Epidermal melanocyte (primary cell): ENCODE measurements around the gene PCMTD2.

Experiments
- DNase-seq: peaks from one replicate; pipeline ENCODE4 v3.0.0; 2011; ENCODE audit warnings: low spot score; ENCODE audit not compliant: insufficient read length

PCMTD2 gene

DNA sequence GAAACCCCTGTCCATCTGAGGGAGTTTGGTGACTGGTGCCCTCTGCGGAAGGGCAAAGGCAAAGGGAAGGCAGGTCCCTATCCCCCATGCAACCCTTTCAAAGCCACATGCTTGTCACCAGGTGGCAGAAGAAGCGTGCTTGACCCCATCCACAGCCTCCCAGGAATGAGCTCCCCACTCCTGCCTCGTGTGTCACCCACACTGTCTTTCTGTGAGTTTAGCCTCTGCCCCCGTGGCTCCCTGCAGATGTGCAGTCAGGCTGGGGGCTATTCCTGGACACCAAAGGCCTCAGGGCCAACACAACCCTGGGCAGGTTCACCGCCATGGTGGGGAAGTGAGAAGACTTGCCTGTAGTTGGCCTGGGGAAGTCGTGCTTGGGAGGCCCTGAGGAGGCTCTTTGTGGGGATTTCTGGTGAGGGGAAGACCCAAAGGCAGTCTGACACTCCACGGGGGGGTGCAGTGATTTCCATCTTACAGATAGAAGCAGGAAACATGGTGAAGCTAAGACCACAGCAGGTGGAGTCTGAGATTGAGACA, 16.6 kb upstream of the PCMTD2 start:
- DNase-seq: no peak

DNA sequence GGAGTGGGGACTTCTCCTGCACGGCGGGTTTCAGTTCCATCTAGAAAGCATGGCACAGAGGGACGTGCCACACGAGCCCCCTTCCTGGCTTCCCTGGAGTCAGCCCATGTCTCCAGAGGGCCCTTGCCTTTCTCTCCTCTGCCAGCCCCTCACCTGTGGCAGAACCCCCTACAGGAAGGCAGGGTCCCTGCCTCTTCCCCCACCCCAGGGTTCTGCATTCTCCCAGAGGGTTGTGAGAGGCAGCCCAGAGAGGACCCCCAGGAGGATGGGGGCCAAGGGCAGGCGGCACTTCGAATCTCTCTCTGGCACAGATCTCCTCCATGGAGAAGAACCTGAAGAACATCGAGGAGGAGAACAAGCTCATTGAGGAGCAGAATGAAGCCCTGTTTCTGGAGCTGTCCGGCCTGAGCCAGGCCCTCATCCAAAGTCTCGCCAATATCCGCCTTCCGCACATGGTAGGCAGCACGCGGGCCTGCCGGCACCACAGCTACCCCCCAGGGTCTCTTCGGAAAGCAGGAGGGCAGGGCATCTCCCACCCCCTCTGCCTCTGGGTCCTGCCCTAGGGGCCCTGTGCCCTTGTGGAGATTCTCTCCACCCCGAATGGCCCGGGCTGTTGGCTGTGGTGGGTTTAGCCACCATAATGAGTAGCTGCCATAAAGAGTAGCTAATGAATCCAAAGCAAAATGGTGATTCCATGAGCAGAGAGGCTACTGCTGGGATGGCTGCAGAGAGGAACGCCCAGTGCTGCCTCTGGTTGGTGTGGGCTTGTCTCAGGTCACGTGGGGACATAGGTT, 15.9 kb upstream of the PCMTD2 start:
- no peak for DNase-seq

DNA sequence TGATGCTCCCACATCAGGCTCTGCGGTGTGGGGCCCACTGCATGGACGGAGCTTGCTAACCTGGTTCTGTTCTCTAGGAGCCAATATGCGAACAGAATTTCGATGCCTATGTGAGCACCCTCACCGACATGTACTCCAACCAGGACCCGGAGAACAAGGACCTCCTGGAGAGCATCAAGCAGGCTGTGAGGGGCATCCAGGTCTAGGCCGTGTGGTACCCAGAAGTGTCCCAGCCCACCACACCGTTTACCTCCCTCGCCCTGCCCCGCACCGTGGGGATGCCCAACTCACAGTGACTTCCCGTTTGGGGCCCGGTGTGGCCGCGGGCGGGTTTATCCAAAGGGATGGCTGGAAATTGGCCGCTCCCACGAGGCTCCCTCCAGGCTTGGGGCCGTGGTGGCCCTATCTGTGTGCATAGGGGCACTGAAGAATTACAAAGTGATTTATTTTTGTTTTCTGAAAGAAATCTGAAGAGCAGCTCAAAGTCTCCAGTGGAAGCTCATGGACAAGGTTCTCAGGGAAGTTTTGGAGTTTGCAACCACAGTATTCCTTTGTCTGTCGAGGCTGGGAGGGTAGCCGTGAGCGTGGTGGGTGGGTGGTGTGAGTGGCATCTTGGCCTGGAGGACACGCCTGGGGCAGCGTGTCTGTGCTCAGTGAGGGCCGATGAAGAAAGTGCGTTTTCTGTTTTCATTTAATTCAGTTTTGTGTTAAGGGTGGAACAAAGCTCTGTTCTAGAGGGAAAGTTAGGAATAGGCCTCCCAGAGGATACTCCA, 15.1 kb upstream of the PCMTD2 start:
- no peak for DNase-seq

DNA sequence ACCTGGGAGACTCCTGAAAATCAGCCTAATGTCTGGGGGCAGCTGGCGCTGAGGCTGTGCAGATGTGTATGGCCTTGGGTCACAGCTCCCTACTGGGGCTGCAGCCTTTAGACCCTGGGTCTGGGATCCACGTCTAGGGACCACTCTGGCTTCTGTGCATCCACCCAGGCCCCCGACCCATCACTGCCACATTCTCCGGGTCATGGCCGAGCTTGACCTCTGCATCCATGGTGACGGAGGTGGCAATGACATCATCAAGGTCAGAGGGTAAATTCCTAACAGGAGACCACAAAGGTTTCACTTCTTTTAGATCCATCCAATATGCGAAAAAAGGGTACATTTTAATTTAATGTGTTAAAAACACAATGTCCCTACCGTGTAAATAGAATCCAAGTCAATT, 14.5 kb upstream of the PCMTD2 start:
- DNase-seq: no peak

GRCh38 chr20:64242003-64242796, 13.3 kb upstream of the PCMTD2 start:
- DNase-seq: no peak

DNA sequence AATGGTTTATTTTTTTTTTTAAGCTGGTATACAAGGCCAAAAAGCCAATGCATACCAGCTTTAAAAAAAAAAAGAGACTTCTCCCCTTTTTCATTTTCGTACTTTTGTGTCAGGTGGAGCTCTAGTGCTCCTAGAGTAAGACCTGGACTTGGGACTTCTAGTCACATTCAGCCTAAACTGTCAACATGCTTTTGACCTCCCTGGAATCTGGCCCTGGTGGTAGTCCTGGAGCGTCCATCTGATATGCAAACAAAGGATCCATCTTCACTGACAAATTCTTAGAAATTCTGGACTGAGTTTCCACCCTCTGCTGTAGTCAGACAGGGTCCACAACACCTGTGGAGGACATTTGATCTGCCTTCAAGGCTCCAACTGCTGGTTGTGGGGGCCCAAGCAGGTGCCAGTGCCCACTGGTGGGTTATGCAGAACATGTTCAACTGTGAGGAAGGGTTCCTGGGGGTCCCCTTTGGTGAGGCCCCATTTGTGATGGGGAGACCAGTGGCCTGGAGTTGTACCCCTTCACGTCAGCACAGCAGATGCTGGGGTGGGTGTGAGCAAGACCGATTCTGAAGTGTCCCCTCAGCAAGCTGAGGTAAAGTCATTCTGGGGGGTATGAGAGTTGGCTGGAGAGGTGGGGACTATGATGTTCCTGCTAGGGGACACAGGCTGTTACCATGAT, 12.6 kb upstream of the PCMTD2 start:
- DNase-seq: no peak

- no peak for DNase-seq
Observed at GRCh38 chr20:64244281-64244805, 11.2 kb upstream of the PCMTD2 start.

DNA sequence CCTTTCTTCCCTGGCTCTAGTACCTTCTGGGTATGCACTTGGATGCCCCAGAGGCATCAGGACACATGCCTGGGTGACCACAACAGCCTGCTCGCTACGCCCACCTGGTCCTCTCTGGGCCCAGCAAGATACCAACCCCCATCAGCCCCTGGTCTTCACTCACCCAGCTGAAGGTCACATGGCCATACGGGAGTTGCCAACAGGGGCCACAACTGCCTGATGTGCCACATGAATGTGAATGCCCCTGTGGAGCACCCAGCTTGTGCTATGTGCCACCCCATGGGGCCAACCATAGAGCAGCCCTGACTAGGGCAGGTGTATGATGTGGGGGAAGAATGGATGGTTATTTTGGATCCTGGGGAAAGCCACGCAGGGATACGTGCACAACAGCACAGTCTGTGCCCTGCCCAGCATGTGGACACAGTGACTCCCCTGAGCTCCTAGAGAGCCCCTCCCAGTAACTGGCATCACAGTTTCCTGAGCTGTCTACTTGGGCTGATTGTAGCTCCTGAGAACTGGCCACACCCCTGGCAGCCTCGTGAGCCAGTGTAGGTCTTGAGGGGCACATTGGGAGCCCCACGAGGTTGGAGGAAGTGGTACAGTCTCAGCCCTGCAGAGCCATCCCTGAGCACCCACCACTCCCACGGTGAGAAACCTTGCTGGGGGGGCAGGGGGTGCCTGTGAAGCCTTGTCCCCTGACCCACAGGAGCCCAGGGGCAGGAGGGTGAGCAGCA, 10.5 kb upstream of the PCMTD2 start:
- DNase-seq: no peak

DNA sequence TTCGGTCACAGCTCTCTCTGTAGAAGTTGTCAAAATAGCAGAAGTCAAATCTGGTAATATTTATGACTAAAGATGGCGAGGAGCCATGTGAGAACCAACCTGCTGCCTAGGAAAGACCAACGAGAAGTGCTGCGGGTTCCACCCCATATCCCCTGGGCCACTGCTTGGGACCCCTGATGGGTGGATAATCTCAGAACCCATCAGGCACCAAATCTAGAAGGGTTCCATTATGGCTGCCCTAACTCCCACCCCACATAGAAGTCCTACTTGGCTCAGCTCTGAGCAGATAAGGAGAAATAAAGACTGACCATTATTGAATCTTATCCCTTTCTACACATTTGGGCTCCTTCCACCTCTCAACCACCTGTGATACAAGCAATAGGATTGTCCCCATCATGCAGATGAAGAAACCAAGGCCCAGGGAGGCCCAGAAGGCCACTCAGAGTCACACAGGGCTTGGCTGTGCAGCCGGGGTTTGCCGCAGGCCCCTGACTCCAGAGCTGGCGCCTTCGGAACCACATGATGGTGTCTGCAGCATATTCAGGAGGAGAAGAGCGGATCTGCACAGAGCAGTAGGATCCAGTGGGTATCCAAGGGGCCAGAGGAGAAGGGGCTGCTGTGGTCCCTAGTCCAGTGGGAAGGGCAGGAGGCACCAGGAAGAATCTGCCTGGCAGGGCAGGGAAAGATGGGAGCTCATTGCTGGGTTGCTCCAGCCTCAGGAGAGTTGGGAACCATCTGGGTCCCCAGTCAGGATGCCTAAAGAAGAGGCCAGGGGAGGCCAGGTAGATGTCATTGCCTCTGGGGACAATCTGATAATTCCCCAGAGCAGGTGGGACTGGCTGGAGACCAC, 9.6 kb upstream of the PCMTD2 start:
- no peak for DNase-seq

DNA sequence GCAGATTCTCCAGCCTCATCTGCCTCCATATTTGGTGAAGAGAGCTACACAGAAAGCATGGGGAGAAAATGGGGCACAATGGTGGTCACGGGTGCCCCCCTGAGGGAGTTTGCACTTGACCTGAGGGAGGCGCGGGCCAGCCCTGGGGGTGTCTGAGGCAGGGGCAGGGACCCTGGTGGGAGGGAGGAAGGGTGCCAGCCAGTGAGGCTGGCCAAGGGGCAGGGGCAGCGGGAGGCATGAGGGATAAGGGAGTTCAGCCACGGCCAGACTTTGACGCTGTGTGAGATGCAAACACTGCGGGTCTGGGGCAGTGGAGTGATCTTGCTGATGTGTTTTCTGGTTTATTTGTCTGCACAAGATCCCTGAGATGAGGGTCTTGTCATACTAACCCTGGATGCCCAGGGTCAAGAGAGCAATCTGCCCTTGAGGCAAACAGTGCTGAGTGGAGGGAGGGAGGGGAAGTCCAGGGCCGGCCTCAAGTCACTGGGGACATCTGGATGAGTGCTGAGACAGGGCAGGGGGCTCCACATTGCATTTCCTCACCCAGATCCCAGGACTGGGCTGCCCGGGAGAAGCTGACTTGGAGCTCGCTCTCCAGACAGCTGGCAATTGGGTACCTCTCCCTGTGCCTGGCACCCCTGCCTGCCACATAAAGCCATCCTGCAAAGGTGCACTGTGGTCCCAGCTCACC, 8.8 kb upstream of the PCMTD2 start:
- DNase-seq: no peak

DNA sequence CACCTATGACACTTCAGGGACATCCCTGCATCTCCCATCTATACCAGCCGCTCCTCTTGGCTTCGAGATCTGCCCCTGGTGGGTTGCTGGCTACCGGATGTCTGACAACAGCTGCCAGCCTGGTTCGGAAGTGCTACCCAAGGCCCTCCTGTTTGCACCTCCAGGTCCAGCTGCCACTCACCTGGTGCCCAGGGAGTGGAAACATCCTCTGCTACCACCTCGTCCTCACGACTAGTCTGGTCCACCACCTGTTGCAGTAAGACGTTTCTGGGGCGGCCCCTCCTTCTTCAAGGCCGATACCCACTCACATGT, 8.3 kb upstream of the PCMTD2 start:
- no peak for DNase-seq

- DNase-seq: peak; percentile 13
Observed at GRCh38 chr20:64247970-64248841, 7.3 kb upstream of the PCMTD2 start.

DNA sequence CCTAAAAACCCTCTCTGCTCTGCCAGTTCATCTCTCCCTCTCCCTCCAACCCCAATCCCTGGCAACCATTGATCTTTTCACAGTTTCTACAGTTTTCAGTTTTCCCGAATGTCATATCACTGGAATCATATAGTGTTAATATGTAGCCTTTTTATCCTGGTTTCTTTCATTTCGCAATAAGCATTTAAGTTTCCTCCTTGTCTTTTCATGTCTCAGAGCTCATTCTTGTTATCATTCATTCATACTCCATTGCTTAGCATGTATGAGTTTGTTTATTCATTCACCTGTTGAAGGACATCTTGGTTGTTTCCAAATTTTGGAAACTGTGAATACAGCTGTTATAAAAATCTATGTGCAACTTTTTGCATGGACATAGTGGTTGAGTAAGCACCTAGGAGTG, 5.5 kb upstream of the PCMTD2 start:
- DNase-seq: peak; percentile 12

- no peak for DNase-seq
Observed at GRCh38 chr20:64253000-64253383, 2.6 kb upstream of the PCMTD2 start.

DNA sequence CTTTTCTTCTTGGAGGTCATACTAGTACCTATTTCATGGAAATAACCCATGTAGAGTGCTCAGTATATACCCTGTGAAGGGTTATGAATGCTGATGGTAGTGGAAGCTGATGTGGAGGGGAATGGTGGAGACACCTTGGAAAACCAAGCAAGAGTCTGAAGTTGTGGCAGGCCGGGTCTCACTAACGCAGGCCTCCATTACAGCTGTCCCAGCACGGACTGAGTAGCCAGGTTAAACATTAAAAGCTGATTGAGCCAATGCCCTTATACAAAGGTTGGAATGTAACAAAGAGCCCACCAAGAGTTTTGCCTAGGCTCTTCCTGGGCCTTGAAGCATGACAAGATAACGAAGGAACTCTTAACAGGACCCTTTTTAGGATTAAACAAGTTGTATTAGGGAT, 2.1 kb upstream of the PCMTD2 start:
- no peak for DNase-seq

DNA sequence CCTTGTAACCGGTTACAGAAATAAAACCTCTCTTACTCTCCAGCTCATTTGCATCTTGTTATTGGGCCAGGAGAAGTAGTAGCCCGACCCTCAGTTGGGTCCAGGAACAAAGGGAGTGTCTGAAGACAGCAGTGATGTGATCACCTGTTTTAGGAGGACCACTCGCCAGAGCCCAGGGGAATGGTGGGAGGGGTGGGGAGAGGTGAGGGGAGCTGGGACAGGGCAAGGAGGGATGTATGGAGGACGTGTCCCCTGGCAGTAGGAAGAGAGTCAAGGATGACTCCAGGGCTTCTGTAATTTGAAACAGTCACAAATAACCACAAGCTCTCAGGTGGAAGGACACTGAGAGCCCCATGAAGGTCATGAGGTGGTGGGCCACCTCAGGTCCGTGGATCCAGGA, 1.4 kb upstream of the PCMTD2 start:
- DNase-seq: no peak

GRCh38 chr20:64254571-64255360, 782 bp upstream of the PCMTD2 start:
- DNase-seq: no peak
